DMS79 (cell line): ENCODE measurements around the gene POLR2I.
"Not testable (repeated sequence)": the region's sequence is repeated elsewhere in the genome, so short reads cannot be mapped to it uniquely, and the experiment has no call there.

Experiments used
- DNase-seq: peaks from one replicate; lab custom pipeline; 2025; lab: John Stamatoyannopoulos, UW

The POLR2I gene

DNA sequence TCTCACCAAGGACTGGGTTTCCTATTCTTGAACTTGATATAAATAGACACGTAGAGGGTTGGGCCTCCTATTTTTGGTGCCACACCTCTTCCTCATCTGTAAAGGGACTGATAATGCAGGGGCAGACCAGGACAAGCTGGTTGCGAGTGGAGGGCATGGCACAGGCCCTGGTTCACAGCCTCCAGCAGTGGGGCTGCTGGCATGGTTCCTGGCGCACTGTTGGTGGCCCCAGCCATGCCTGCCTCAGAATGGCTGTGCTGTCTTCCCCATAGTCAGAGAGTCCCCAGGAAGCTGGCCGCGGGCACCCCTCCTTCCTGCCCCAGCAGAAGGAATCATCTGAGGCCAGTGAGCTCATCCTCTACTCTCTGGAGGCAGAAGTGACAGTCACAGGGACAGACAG is 14.2 kb downstream of the POLR2I start:
- no peak for DNase-seq

DNA sequence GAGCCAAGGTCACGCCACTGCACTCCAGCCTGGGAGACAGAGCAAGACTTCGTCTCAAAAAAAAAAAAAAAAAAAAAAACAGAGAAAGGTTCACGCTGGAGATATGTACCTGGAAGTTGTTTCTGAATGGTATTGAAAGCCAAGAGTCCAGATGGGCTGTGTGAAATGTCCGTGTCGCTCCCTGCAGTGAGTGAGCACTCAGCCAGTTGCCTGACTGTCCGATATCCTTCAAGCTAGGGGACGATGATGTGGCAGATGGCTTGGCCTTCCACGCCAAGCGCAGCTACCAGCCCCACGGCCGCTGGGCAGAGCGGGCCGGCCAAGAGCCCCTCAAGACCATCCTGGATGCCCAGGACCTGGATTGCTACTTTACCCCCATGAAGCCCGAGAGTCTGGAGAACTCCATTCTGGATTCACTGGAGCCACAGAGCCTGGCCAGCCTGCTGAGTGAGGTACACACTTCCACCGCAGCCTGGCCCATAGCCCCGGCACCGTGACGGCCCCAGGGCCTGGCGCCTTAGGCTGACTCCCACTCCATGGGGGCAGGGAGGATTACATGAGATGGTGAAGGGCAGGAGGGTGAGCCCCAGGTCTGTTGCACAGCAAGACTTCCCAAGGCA is 15.4 kb downstream of the POLR2I start:
- DNase-seq, result no peak

DNA sequence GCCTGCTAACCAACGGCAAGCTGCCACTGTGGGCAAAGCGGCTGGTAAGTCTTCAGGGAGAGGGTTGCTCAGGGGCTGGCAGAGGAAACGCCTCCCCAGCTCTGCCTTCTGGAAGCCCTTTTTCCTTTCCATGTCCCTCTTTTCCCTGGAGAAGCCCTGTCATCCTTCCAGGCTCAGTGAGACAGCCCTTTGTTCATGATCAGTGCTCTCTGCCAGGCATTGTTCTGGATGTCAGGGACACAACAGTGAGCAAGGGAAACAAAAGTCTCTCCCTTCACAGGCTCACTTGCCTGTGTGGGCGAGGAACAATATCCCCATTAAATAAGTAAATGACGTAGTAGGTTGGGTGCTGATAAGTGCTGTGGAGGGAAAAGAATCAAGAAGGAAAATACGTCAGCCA is 17.6 kb downstream of the POLR2I start:
- no peak for DNase-seq

DNA sequence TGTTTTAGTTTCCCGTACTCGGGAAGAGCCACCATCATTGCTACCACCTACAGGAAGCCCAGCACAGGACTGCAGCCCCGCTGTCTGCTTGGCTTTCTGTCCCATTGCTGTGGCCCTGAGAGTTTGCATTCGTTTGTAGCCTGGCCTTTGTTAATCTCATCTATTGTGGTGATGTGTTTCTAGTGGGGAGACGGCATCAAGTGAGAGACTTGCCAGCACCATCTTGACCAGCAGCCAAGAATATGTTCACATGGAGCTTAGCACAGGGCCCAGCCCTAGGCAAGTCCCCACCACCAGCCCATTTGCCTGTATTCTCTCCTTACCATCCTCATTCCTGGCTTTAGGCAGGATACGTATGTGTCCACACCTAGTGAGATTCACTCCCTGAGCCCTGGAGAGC is 21.0 kb downstream of the POLR2I start:
- no peak for DNase-seq

- DNase-seq, result no peak
These were observed 21.5 kb downstream of the POLR2I start for GRCh38 chr19:36093146-36093662.

- no peak for DNase-seq
These were observed 22.1 kb downstream of the POLR2I start for GRCh38 chr19:36092566-36092965.

DNA sequence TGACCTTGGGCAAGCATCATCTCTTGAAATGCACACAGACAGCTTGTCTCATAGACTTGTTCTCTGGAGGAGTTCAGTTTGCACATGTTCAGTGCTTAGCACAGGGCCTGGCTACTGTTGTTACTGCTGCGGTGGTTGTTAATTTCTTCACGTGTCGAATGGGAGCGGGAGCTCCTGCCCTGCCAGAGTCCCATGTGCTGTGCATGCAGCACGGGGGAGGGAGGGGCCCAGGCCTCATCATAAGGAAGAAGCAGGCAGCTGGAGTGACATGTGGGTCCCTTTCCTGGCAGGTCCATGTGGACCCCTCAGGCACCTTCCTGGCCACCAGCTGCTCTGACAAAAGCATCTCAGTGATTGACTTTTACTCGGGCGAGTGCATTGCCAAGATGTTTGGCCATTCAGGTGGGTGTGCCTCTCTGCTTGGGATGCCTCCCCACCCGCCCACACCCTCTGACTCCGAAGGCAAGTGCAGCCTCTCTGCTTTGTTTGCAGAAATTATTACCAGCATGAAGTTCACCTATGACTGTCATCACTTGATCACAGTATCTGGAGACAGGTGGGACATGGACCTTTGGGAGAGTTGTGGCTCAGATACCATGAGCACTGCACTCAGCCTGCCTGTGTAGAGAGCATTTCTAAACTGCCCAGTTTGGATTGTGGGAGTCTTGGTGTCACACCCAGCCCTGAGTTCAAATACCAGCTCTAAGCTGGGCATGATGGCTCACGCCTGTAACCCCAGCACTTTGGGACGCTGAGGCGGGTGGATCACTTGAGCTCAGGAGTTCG is 23.6 kb downstream of the POLR2I start:
- no peak for DNase-seq

DNA sequence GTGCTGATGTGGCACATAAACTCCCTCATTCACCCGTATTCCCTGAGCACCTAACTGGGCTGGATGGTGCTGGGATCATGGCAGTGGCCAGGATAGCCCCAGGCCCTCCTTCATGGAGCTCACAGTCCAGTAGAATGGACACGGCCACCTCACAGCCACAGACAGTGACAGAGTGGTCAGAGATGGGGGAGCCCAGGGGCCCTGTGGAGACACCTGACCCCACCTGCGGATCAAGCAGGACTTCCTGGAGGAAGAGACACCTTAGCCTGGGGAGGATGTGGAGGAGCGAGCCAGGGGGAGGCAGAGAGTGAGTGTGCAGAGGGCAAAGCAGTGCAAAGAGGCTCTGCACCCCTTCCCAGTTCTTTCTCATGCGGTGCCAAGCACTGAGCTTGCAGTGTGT is 24.8 kb downstream of the POLR2I start:
- no peak for DNase-seq

- DNase-seq, result no peak
These were observed 28.3 kb downstream of the POLR2I start for GRCh38 chr19:36086326-36086725.

DNA sequence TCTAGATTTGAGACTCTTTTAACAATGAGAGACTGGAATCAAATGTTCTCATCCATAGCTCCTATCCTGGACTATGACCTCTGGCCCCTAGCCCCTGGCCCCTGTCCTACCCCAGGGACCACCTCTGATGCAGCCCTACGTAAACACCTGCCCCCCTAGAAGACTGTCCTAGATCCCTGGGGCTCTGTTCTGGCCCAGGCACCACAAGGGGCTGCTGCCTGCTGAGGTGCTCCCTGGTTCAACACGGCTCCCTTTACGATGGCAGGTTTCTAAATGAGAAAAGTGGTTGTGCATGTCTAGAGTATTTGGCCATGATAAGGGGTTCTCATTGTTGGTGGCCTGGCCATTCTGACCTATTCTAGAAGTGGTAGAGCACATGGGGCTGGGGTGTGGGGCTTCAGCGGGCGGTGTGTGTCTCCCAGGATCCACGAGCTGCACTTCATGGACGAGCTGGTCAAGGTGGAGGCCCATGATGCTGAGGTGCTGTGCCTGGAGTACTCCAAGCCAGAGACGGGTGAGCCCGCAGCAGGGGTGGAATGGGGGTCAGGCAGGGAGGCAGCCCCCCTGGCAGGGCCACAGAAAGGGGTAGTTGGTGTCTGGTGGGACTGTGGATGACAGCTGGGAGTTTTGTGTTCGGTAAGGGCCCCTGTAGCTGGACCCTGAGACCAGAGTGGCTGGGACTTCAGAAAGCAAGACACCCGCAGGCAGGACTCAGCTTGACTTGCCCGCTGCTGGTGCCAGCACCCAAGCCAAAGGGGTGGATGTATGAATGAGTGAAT is 30.3 kb downstream of the POLR2I start:
- no peak for DNase-seq

GRCh38 chr19:36082916-36083315 is 31.8 kb downstream of the POLR2I start:
- no peak for DNase-seq

- DNase-seq, result no peak
These were observed 32.8 kb downstream of the POLR2I start for GRCh38 chr19:36081894-36082293.

DNA sequence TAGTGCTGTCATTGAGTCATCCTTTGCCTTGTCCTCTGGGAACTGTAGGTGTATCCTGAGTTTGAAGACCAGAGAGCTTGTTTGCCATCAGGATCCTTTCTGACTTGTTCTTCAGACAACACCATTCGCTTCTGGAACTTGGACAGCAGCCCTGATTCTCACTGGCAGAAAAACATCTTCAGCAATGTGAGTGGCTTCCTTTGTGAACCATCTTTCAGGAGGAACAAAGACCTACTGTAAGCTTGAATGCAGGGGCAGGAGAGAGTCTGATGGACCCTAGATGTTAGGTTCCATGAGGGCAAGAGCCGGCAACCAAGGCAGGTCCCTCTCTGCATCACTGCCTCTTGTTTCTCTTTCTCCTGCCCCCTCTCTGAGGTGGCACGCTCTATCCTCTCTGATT is 33.3 kb downstream of the POLR2I start:
- no peak for DNase-seq

- no peak for DNase-seq
These were observed 35.2 kb downstream of the POLR2I start for GRCh38 chr19:36079389-36079945.

- DNase-seq, result no peak
These were observed 41.4 kb downstream of the POLR2I start for GRCh38 chr19:36073121-36073876.

DNA sequence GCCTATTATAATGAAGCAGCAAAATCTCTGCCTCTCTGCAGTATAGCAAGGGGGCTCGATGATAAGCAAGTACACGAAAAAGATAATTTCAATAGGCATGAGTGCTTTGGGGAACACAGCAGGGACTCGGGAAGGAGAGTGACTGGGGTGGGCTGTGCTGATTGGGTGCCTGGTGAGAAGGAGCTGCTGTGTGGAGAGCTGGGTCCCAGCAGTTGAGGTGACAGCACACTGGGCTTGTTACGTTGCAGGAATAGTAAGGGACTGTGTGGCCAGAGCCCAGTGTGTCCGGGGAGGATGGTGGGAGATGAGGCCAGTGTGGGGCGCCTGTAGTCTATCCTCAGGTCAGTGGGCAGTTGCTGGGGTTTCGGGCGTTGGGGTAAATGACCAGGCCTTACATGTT is 42.6 kb downstream of the POLR2I start:
- DNase-seq, result no peak

- not testable (repeated sequence) for DNase-seq
These were observed 45.7 kb downstream of the POLR2I start for GRCh38 chr19:36068810-36069499.

GRCh38 chr19:36067681-36068080 is 47.0 kb downstream of the POLR2I start:
- DNase-seq, result no peak

GRCh38 chr19:36064826-36065225 is 49.8 kb downstream of the POLR2I start:
- DNase-seq, result no peak
